Activated CD4-positive, alpha-beta memory T cell treated with anti-CD3 and anti-CD28 coated beads for 36 hours (primary cell): ENCODE data around the gene WNT11. TPM values are rescaled to one million over a fixed set of nuclear protein-coding genes. Genes with fewer than 3 reads are reported as not detected.

ENCODE experiments used
- CTCF ChIA-PET: fragments of 350-600 bp; sonication (Branson Sonifier 250); formaldehyde crosslinking; loops from one replicate; lab custom pipeline; 2021; ENCODE audit warnings: antibody characterized with exemption, inconsistent platforms; lab: Charles Lee
- POLR2A ChIA-PET: fragments of 350-600 bp; sonication (Branson Sonifier 250); formaldehyde crosslinking; loops from one replicate; lab custom pipeline; 2021; ENCODE audit warnings: antibody characterized with exemption; lab: Charles Lee
- DNase-seq: peaks from one replicate; pipeline ENCODE4 v3.0.0-alpha.2; 2020
- H3K27ac Mint-ChIP-seq: one replicate; pipeline ENCODE4 v1.8.0; 2021; ENCODE audit warnings: mixed read lengths
- H3K27me3 Mint-ChIP-seq: one replicate; pipeline ENCODE4 v1.8.0; 2021; ENCODE audit warnings: mixed read lengths
- H3K36me3 Mint-ChIP-seq: one replicate; pipeline ENCODE4 v1.8.0; 2021; ENCODE audit warnings: mixed read lengths
- H3K4me1 Mint-ChIP-seq: one replicate; pipeline ENCODE4 v1.8.0; 2021; ENCODE audit warnings: low read depth, mixed read lengths
- H3K4me3 Mint-ChIP-seq: one replicate; pipeline ENCODE4 v1.8.0; 2021; ENCODE audit warnings: mild to moderate bottlenecking, mixed read lengths
- H3K9me3 Mint-ChIP-seq: one replicate; pipeline ENCODE4 v1.8.0; 2021; ENCODE audit warnings: mixed read lengths
- intact Hi-C: fragments of 100-400 bp; cut with micrococcal nuclease; formaldehyde crosslinking; loops from one replicate; pipeline ENCODE4 v1.15.1; 2023
- total RNA-seq, 2 experiments: library from RNA; stranded (reverse); gene quantifications; one replicate each; pipeline ENCODE4 v1.2.3, GENCODE V29; 2021

The WNT11 gene
- total RNA-seq, 2 experiments from 2014 or later, result not detected

DNA sequence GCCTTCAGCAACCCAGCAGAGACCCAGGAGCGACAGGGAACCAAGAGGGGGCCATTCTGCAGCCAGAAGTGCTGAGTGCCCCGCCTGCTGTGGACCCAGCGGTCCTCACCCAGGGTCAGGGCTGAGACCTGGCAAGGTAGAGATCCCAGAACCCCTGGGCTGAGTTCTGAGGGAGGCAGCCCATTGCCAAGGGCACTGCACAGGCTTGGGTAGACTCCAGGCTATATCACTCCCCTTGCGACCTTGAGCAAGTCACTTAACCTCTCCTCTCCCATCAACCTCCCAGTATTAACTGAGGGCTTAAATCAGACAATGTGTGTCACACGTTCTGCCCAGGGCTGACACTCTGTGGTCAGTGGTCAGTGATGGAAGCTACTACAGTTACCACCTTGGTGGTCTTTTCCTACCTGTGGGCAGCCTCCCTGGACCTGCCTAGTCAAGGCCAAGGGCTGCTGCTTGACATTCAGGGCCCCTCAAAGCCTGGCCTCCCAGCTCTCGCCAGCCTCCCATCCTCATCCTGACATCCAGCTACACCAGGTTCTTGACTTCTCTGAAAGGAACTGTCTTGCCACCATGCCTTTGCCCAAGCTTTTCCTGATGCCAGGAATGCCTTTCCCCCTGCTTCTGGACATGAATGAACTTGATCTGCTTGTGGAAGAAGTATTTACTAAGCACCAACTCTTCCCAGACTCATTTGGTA, 8.2 kb downstream of the WNT11 start:
- no peak for DNase-seq
- H3K27ac Mint-ChIP-seq, result no peak overlapping the region
- ChIA-PET POLR2A (no interaction called here), CTCF (interaction anchor here (1.7 to 2.0 kb wide), 2 partner anchors 9 to 11 kb away, joined by 5 to 7 read pairs; no protein-coding TSS in a partner anchor)
- no peak overlapping the region for H3K4me3 Mint-ChIP-seq
- H3K36me3 Mint-ChIP-seq, result no peaks in the 10 kb centered on the region
- no peaks in the 10 kb centered on the region for H3K4me1 Mint-ChIP-seq
- H3K27me3 Mint-ChIP-seq, result no peaks in the 10 kb centered on the region
- no peaks in the 10 kb centered on the region for H3K9me3 Mint-ChIP-seq
- intact Hi-C loops, result no loop called here

DNA sequence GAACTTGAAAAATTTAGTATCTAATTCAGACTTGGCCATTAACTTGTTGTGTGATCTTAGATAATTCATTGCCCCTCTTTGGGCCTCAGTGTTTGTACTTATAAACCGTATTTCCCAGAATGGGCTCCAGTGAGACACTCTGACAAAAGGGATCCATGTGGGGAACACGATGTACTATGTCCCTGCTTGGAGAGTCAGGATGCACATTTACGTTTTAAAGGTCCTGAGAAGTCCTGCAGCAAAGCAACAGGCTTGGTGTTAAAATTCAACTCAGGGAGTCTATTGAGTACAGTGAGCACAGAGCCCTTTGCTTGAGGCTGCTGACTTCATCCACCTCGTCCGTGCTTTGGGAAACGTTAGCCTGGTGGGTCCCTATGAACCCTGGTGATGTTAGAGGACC, 9.0 kb downstream of the WNT11 start:
- Mint-ChIP-seq H3K36me3 (no peaks in the 10 kb centered on the region), H3K27me3 (no peaks in the 10 kb centered on the region), H3K27ac (no peak overlapping the region), H3K4me1 (no peaks in the 10 kb centered on the region), H3K4me3 (no peak overlapping the region), H3K9me3 (no peaks in the 10 kb centered on the region)
- CTCF ChIA-PET, result interaction anchor here (4.7 kb wide), 1 partner anchor 11 kb away, joined by 21 read pairs; no protein-coding TSS in a partner anchor
- intact Hi-C loops, result no loop called here
- no peak for DNase-seq
- POLR2A ChIA-PET, result no interaction called here

DNA sequence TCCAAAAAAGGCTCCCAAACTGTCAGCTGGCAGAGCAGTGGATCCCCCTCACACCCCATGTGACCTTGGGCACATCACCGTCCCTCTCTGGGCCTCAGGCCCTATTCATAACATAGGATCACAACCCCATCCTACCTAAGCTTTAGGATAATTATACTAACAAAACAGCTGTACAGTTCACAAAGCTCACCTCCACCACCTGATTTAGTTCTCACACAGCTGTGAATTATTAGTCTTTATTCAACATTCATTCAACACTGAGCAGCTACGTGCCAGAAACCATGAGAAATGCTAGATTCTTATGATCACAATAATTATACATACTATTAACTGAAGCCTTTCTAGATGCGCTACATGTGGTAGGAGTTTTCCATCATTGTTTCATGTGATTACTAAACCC, 9.5 kb downstream of the WNT11 start:
- Mint-ChIP-seq H3K36me3 (no peaks in the 10 kb centered on the region), H3K4me3 (no peak overlapping the region), H3K27ac (no peak overlapping the region), H3K27me3 (no peaks in the 10 kb centered on the region), H3K9me3 (no peaks in the 10 kb centered on the region), H3K4me1 (no peaks in the 10 kb centered on the region)
- intact Hi-C loops, result no loop called here
- ChIA-PET POLR2A (no interaction called here), CTCF (interaction anchor here (0.9 to 4.7 kb wide), 2 partner anchors 11 to 45 kb away, joined by 3 to 21 read pairs; no protein-coding TSS in a partner anchor)
- no peak for DNase-seq

DNA sequence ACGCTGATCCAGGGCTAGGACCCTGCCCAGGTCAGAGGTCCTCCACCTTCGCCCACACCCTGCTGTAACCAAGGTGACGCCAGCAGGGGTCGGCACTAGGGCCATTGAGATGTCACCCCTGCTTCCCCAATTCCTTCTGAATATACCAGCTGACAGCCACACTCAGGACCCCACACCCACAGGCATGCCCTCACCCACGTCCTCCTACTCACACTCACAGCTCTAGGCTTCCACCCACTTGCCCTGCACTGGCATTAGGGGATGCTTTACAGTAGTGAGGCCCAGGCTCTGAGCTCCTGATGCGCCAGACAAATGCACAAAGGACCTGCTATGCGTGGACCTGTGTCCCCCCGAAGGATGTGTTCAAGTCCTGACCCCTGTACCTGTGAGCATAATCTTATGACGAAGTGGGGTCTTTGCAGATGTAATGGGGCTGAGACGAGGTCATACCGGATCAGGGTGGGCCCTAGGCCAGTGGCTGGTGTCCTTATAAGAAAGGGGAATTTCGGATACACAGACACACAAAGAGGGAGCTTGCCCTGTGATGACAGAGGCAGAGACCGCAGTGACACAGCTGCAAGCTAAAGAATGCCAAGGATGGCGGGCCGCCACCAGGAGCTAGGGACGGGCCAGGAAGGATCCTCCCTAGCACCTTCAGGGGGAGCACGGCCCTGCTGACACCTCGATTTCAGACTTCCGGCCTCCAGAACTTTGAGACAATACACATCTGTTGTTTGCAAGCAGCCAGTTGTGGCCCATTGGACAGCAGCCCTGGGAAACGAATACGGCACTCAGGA, 11.2 kb downstream of the WNT11 start:
- H3K4me3 Mint-ChIP-seq, result no peak overlapping the region
- no peak overlapping the region for H3K27ac Mint-ChIP-seq
- ChIA-PET CTCF (interaction anchor here (4.7 kb wide), 1 partner anchor 13 kb away, joined by 21 read pairs; no protein-coding TSS in a partner anchor), POLR2A (no interaction called here)
- no peaks in the 10 kb centered on the region for H3K36me3 Mint-ChIP-seq
- DNase-seq, result no peak
- intact Hi-C loops, result no loop called here
- no peaks in the 10 kb centered on the region for H3K27me3 Mint-ChIP-seq
- H3K9me3 Mint-ChIP-seq, result no peaks in the 10 kb centered on the region
- no peaks in the 10 kb centered on the region for H3K4me1 Mint-ChIP-seq

DNA sequence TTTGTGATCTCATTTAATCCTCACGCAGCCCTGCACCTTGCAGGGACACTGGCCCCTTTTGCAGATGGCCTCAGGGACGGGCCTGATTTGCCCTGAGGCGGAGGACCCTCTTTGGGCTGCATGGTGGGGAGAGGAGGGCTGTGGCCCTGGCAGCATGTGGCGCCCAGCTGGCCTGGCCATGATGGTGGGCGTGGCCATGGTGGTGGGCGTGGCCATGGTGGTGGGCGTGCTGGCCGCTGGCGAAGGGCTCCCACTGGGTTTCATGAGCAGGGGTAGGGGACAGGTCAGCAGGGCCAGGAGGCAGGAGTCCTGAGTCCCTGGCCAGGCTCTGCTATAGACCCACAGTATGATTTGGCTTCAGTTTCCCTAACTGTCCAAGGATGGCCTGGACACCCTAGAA, 13.1 kb downstream of the WNT11 start:
- ChIA-PET CTCF (interaction anchor here (1.0 to 4.7 kb wide), 2 partner anchors 15 to 41 kb away, joined by 3 to 21 read pairs; no protein-coding TSS in a partner anchor), POLR2A (no interaction called here)
- no peaks in the 10 kb centered on the region for H3K4me1 Mint-ChIP-seq
- H3K36me3 Mint-ChIP-seq, result no peaks in the 10 kb centered on the region
- no peak overlapping the region for H3K27ac Mint-ChIP-seq
- no peak overlapping the region for H3K4me3 Mint-ChIP-seq
- intact Hi-C loops, result no loop called here
- no peaks in the 10 kb centered on the region for H3K27me3 Mint-ChIP-seq
- DNase-seq, result no peak
- no peaks in the 10 kb centered on the region for H3K9me3 Mint-ChIP-seq

DNA sequence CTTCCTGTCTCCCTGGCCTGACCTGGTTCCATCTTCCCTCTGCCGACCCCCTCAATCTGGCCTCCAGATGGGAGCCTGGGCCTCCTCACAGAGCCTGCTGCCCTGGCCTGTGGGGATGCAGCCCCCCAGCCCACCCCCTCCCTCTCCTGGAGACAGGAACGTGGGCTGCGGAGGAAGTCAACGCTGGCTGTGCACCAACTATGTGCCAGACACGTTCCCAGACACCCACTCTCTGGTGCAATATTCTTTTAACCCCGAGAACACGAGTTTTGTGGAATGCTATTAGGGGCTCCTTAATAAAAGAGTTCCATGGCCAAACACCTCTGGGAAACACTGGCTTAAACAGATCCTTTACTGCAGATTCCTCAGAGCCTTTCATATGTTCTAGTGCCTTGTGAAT, 15.9 kb downstream of the WNT11 start:
- Mint-ChIP-seq H3K9me3 (no peaks in the 10 kb centered on the region), H3K36me3 (no peaks in the 10 kb centered on the region), H3K27me3 (no peaks in the 10 kb centered on the region), H3K4me3 (no peak overlapping the region), H3K27ac (no peak overlapping the region), H3K4me1 (no peaks in the 10 kb centered on the region)
- intact Hi-C loops, result no loop called here
- ChIA-PET CTCF (interaction anchor here (1.0 kb wide), 1 partner anchor 18 kb away, joined by 3 read pairs; no protein-coding TSS in a partner anchor), POLR2A (no interaction called here)
- DNase-seq, result no peak

DNA sequence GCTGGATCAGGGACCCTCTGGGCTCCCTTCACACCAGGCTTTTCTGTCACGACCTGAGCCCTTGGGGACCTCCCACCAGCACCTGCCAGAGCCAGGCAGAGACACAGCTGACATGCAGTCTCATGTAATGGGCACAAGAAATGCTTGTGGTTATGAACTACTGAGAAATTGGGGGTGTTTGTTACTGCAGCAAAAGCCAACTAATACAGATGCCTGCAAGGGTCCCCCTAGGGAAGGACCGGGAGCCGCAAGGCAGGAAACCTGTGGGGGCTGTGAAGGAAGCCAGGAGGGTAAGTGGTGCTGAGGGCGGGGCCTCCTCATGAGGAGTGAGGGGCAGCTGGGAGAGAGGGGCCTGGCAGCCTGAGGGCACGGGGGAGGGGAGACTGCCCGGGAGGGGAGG, 16.6 kb downstream of the WNT11 start:
- Mint-ChIP-seq H3K36me3 (no peaks in the 10 kb centered on the region), H3K9me3 (no peaks in the 10 kb centered on the region), H3K27me3 (no peaks in the 10 kb centered on the region), H3K4me1 (no peaks in the 10 kb centered on the region), H3K4me3 (no peak overlapping the region), H3K27ac (no peak overlapping the region)
- CTCF ChIA-PET, result interaction anchor here (1.0 kb wide), 1 partner anchor 19 kb away, joined by 3 read pairs; no protein-coding TSS in a partner anchor
- intact Hi-C loops, result no loop called here
- DNase-seq, result no peak
- POLR2A ChIA-PET, result no interaction called here

DNA sequence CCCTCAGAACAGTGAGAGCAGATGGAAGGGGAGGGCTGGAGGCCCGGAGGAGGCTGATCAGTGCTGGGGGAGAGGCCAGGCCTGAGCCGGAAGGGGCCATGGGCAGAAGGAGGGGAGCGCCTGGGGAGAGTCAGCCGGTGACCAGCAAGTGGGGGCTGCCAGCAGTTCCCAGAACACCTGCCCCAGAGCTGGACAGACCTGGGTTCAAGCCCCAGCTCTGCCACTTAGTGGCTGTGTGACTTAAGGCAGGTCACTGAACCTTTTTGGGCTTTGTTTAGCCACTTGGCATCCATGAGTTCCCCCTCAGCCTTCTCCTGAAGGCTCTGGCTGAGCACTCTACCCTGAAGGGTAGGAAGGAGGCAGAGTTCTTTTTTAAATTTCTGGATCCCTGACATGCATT, 17.4 kb downstream of the WNT11 start:
- intact Hi-C loops, result no loop called here
- DNase-seq, result no peak
- ChIA-PET POLR2A (no interaction called here), CTCF (interaction anchor here (1.3 kb wide), 1 partner anchor 20 kb away, joined by 4 read pairs; no protein-coding TSS in a partner anchor)
- no peak overlapping the region for H3K4me3 Mint-ChIP-seq
- no peaks in the 10 kb centered on the region for H3K4me1 Mint-ChIP-seq
- no peaks in the 10 kb centered on the region for H3K27me3 Mint-ChIP-seq
- no peaks in the 10 kb centered on the region for H3K36me3 Mint-ChIP-seq
- H3K27ac Mint-ChIP-seq, result no peak overlapping the region
- no peaks in the 10 kb centered on the region for H3K9me3 Mint-ChIP-seq

DNA sequence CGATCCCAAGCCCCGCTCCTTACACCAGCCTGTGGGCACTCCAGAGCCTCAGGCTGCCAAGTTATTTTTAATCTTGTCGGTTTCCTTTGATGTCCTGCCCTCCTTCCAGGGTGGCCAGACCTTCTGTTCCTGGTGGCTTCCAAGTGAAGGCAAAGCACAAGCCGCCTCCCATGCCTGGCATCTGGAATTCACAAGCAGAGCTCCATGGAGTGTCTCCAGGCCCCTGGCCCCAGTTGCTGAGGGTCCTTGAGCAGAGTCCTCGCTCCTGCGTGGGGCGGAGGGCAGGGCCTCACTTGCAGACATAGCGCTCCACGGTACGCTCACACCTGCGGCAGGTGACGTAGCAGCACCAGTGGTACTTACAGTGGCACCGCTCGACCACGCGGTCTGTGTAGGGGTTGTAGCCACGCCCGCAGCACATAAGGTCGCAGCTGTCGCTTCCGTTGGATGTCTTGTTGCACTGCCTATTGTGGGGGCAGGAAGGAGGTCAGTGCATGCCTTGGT, 19.5 kb downstream of the WNT11 start:
- ChIA-PET POLR2A (no interaction called here), CTCF (no interaction called here)
- intact Hi-C loops, result no loop called here
- Mint-ChIP-seq H3K4me3 (no peak overlapping the region), H3K9me3 (no peaks in the 10 kb centered on the region), H3K4me1 (no peaks in the 10 kb centered on the region), H3K27ac (no peak overlapping the region), H3K27me3 (no peaks in the 10 kb centered on the region), H3K36me3 (no peaks in the 10 kb centered on the region)
- DNase-seq, result no peak

DNA sequence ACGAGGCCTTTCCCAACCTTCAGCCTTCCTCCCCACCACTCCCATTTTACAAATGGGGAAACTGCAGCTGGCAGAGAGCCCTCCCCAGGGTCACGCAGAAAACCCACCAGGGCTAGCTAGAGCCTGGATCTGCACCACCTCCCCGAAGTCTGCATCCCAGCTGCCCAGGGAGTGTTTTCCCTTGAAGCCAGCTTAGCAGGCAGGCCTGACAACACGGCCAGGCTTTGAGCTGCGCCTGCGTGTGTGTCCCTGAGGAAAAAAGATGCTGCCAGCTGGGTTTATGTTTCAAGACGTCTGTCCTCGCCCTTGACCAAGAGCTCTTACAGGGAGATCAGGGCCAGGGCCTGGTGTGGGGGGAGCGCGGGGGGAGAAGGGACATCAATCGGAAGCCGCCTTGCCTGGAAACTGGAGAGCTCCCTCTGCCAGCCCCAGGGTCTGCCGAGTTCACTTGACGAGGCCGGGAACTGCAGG, 20.3 kb downstream of the WNT11 start:
- intact Hi-C loops, result no loop called here
- H3K4me1 Mint-ChIP-seq, result no peaks in the 10 kb centered on the region
- POLR2A ChIA-PET, result no interaction called here

DNA sequence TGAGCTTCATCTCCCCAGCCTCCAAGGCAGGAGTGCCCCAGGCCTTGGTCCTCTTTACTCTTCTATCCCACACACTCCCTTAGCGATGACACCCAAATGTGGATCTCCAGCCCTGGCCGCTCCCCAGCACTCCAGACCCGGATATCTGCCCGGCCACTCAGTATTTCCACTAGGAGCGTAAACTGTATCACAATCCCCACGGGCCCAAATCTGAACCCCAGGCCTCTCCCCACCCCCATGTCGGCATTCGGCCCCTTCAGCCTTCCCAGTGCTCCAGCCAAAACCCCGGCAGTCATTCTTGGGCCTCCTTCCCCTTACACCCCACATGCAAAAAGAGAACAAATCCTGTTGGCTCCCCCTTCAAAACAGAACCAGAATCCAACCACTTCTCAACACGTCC, 20.8 kb downstream of the WNT11 start:
- DNase-seq, result no peak
- Mint-ChIP-seq H3K9me3 (no peaks in the 10 kb centered on the region), H3K4me3 (no peak overlapping the region), H3K27ac (no peak overlapping the region), H3K36me3 (no peaks in the 10 kb centered on the region), H3K4me1 (no peaks in the 10 kb centered on the region), H3K27me3 (no peaks in the 10 kb centered on the region)
- POLR2A ChIA-PET, result no interaction called here
- intact Hi-C loops, result no loop called here
- CTCF ChIA-PET, result no interaction called here

More for the DNA sequence above, 20.3 kb downstream of the WNT11 start:
- CTCF ChIA-PET, result no interaction called here
- Mint-ChIP-seq H3K27ac (no peak overlapping the region), H3K9me3 (no peaks in the 10 kb centered on the region), H3K27me3 (no peaks in the 10 kb centered on the region), H3K4me3 (no peak overlapping the region), H3K36me3 (no peaks in the 10 kb centered on the region)
- no peak for DNase-seq

DNA sequence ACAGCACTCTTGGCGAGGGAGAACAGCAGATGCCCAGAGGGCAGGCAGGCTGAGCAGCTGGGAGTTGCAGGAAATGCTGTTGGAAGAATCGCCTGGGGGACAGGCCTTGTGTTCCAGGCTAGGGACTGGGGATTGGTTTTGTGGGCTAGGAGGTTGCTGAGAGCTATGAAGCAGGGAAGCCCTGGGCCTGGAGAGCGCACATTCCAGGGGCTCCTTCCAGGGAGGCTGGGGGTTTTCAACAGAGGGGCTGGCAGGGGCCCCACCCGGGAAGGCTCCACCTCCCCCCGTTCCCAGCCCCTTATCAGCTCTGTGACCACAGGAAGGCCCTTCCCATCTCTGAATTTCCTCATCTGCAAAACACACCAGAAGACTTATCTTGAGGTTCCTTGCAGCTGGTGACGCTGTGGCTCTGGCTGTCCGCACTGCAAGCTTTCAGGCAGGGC, 21.7 kb downstream of the WNT11 start:
- no peaks in the 10 kb centered on the region for H3K9me3 Mint-ChIP-seq
- no peaks in the 10 kb centered on the region for H3K27me3 Mint-ChIP-seq
- intact Hi-C loops, result no loop called here
- CTCF ChIA-PET, result interaction anchor here (1.0 kb wide), 1 partner anchor 23 kb away, joined by 3 read pairs; no protein-coding TSS in a partner anchor
- DNase-seq, result no peak
- H3K36me3 Mint-ChIP-seq, result no peaks in the 10 kb centered on the region
- no peak overlapping the region for H3K27ac Mint-ChIP-seq
- H3K4me3 Mint-ChIP-seq, result no peak overlapping the region
- no peaks in the 10 kb centered on the region for H3K4me1 Mint-ChIP-seq
- POLR2A ChIA-PET, result no interaction called here
